GM23338 (cell line): ENCODE measurements around the gene KRT16.

Experiments
- CTCF ChIP-seq, 2 experiments: fragments of 200-600 bp in 1 of 2; sonication (generic) in 1 of 2; conservative IDR thresholded peaks; 2 replicates each; pipeline versions ENCODE4 v1.5.1 to v1.6.1; 2016 to 2017; ENCODE audit warnings: antibody characterized with exemption in 2 of 2, low read depth in 2 of 2, mild to moderate bottlenecking in 2 of 2, moderate library complexity in 1 of 2
- POLR2AphosphoS5 ChIP-seq: IDR thresholded peaks from 2 replicates; pipeline ENCODE4 v1.6.1; 2016; ENCODE audit warnings: antibody characterized with exemption, low read depth

GRCh38 chr17:41618341-41619035, 5.9 kb upstream of the KRT16 start:
- TF ChIP-seq POLR2AphosphoS5 (no peak), CTCF (conservative IDR thresholded peaks at IDR 0.05; ENCODE audit: low read depth in 2 of 2) (no peak)
